HepG2 (cell line): ENCODE data around the gene EPHB4. TPM values are rescaled to one million over a fixed set of nuclear protein-coding genes. Genes with fewer than 3 reads are reported as not detected.

ENCODE experiments used
- ATAC-seq: fragments of 200-7000 bp; cut with Tn5 transposase; 3 replicates; pipeline ENCODE4 v1.9.1; 2020; ENCODE audit warnings: mild to moderate bottlenecking, moderate library complexity
- BruUV-seq: library from RNA; stranded (reverse); fragments of 400-500 nt; replicated peaks from 2 replicates; lab custom pipeline; 2021; lab: Mats Ljungman, UMichigan
- CTCF ChIA-PET: fragments of 300-600 bp; formaldehyde crosslinking; extraction: SDS; loops from one replicate; lab custom pipeline; 2021; ENCODE audit warnings: low total read pairs, inconsistent platforms, low intra/inter-chr PET ratio; lab: Yijun Ruan, JAX
- POLR2A ChIA-PET: fragments of 350-600 bp; sonication (Branson Sonifier 250); formaldehyde crosslinking; loops from one replicate; lab custom pipeline; 2020; ENCODE audit warnings: antibody characterized with exemption, inconsistent platforms; lab: Yijun Ruan, JAX
- DNase-seq: peaks from one replicate; pipeline ENCODE4 v3.0.0-alpha.2; 2015; ENCODE audit warnings: low spot score
- FAIRE-seq: peaks from 3 replicates; lab custom pipeline; 2011; peaks lifted over from hg19 to GRCh38; lab: Jason Lieb, UNC
- H2AFZ ChIP-seq: one replicate; pipeline ENCODE4 v1.6.1; 2011; ENCODE audit warnings: low read length, inconsistent platforms
- H3K27ac ChIP-seq: fragments of 300-600 bp; 3 replicates; pipeline ENCODE4 v1.8.0; 2011; ENCODE audit warnings: mixed run types, mild to moderate bottlenecking, mixed read lengths, low read length, inconsistent platforms; ENCODE audit not compliant: insufficient read depth; ENCODE audit errors: extremely low read length
- H3K27me3 ChIP-seq, 2 experiments: fragments of 200-600 bp in 1 of 2; 2 replicates in 1 of 2; 3 replicates in 1 of 2; pipeline versions ENCODE4 v1.6.0 to v1.8.0; 2011; ENCODE audit warnings: low read length in 2 of 2, mild to moderate bottlenecking in 2 of 2, moderate library complexity in 2 of 2, inconsistent platforms in 1 of 2; ENCODE audit not compliant: insufficient read depth in 2 of 2, control insufficient read depth in 1 of 2
- H3K36me3 ChIP-seq, 2 experiments: fragments of 200-600 bp in 1 of 2; replicated peaks in 1 of 2; 2 replicates in 1 of 2; 3 replicates in 1 of 2; pipeline versions ENCODE4 v1.5.1 to v1.8.0; 2011; ENCODE audit warnings: low read length in 2 of 2, inconsistent platforms in 1 of 2; ENCODE audit not compliant: insufficient read depth in 2 of 2, control insufficient read depth in 1 of 2
- H3K4me1 ChIP-seq: 2 replicates; pipeline ENCODE4 v1.5.1; 2012; ENCODE audit warnings: low read length, inconsistent platforms; ENCODE audit not compliant: insufficient read depth
- H3K4me2 ChIP-seq: 2 replicates; pipeline ENCODE4 v1.6.0; 2011; ENCODE audit warnings: low read depth, low read length, inconsistent platforms
- H3K4me3 ChIP-seq, 3 experiments: fragments of 200-600 bp in 1 of 3; sonication (generic), shearing (Covaris generic) in 1 of 3; replicated peaks in 1 of 3; 2 replicates each; pipeline ENCODE4 v1.5.1; 2011 to 2016; ENCODE audit warnings: low read length in 3 of 3, inconsistent platforms in 2 of 3, low read depth in 2 of 3, mild to moderate bottlenecking in 2 of 3, control low read depth in 1 of 3, mixed read lengths in 1 of 3; ENCODE audit not compliant: insufficient read depth in 1 of 3
- H3K79me2 ChIP-seq: one replicate; pipeline ENCODE4 v1.6.1; 2011; ENCODE audit warnings: low read length, inconsistent platforms; ENCODE audit not compliant: insufficient read depth
- H3K9ac ChIP-seq: 2 replicates; pipeline ENCODE4 v1.6.0; 2011; ENCODE audit warnings: mild to moderate bottlenecking, low read depth, low read length, inconsistent platforms; ENCODE audit not compliant: insufficient read depth
- H3K9me3 ChIP-seq: 2 replicates; pipeline ENCODE4 v1.5.1; 2012; ENCODE audit warnings: mild to moderate bottlenecking, low read length
- H4K20me1 ChIP-seq: 2 replicates; pipeline ENCODE4 v1.6.0; 2011; ENCODE audit warnings: inconsistent platforms, mild to moderate bottlenecking, low read length, moderate library complexity; ENCODE audit not compliant: insufficient read depth
- AKNA ChIP-seq: sonication (generic); formaldehyde crosslinking; IDR thresholded peaks from 2 replicates; pipeline ENCODE4 v1.4.0; 2020; ENCODE audit warnings: missing genetic modification reagents, borderline replicate concordance
- CENPT ChIP-seq: sonication (generic); formaldehyde crosslinking; IDR thresholded peaks from 2 replicates; pipeline ENCODE4 v1.8.0; 2022; ENCODE audit warnings: low read depth, mild to moderate bottlenecking, moderate library complexity, missing genetic modification reagents
- ETV6 ChIP-seq: sonication (generic); formaldehyde crosslinking; conservative IDR thresholded peaks from 2 replicates; pipeline ENCODE4 v1.4.0; 2020; ENCODE audit warnings: missing genetic modification reagents
- IKZF1 ChIP-seq: fragments of 450-650 bp; IDR thresholded peaks from 2 replicates; pipeline ENCODE4 v1.7.1; 2016
- KDM5B ChIP-seq: sonication (generic); formaldehyde crosslinking; IDR thresholded peaks from 2 replicates; pipeline ENCODE4 v1.4.0; 2020; ENCODE audit warnings: missing genetic modification reagents, mild to moderate bottlenecking, borderline replicate concordance
- MATR3 ChIP-seq: sonication (generic); formaldehyde crosslinking; IDR thresholded peaks from 2 replicates; pipeline ENCODE4 v1.4.0; 2020; ENCODE audit warnings: missing genetic modification reagents
- MAX ChIP-seq: IDR thresholded peaks from 2 replicates; pipeline ENCODE4 v1.6.1; 2012; ENCODE audit warnings: inconsistent platforms
- MXD4 ChIP-seq: IDR thresholded peaks from 2 replicates; pipeline ENCODE4 v1.6.1; 2016; ENCODE audit warnings: mild to moderate bottlenecking, missing biosample characterization, missing genetic modification reagents
- PHF8 ChIP-seq: sonication (generic); formaldehyde crosslinking; IDR thresholded peaks from 2 replicates; pipeline ENCODE4 v1.5.0; 2020; ENCODE audit warnings: missing genetic modification reagents
- SAP130 ChIP-seq: IDR thresholded peaks from 2 replicates; pipeline ENCODE4 v1.6.1; 2016; ENCODE audit warnings: low read depth
- SKIL ChIP-seq: sonication (generic); formaldehyde crosslinking; IDR thresholded peaks from 2 replicates; pipeline ENCODE4 v1.8.0; 2022; ENCODE audit warnings: missing genetic modification reagents, mild to moderate bottlenecking, moderate library complexity, borderline replicate concordance
- SMYD3 ChIP-seq: sonication (generic); formaldehyde crosslinking; IDR thresholded peaks from 2 replicates; pipeline ENCODE4 v1.8.1; 2023; ENCODE audit warnings: mild to moderate bottlenecking, missing genetic modification reagents
- TGIF2 ChIP-seq: IDR thresholded peaks from 2 replicates; pipeline ENCODE4 v1.6.1; 2016; ENCODE audit warnings: control low read depth, missing compliant biosample characterization
- ZFP36L2 ChIP-seq: sonication (generic); formaldehyde crosslinking; IDR thresholded peaks from 2 replicates; pipeline ENCODE4 v1.4.0; 2020; ENCODE audit warnings: missing genetic modification reagents
- ZFX ChIP-seq: sonication (generic); formaldehyde crosslinking; IDR thresholded peaks from 2 replicates; pipeline ENCODE4 v1.4.0; 2020; ENCODE audit warnings: mild to moderate bottlenecking, low read depth, missing genetic modification reagents, moderate library complexity
- ZNF576 ChIP-seq: sonication (generic); formaldehyde crosslinking; IDR thresholded peaks from 2 replicates; pipeline ENCODE4 v1.4.0; 2020; ENCODE audit warnings: mild to moderate bottlenecking, missing genetic modification reagents
- whole genome bisulfite sequencing: methylation state at CpG from one replicate; pipeline ENCODE4 v1.1.6; 2017; ENCODE audit warnings: low lambda C conversion rate; 5-methylcytosine and 5-hydroxymethylcytosine counted together
- in situ Hi-C: cut with HindIII; loops from 2 replicates; pipeline ENCODE4 v1.10.0; 2017; ENCODE audit warnings: low pct_unique_long_range_greater_than_20kb; ENCODE audit not compliant: extremely low pct_ligation_motif_present
- intact Hi-C: fragments of 100-400 bp; cut with micrococcal nuclease; formaldehyde crosslinking; loops from one replicate; pipeline ENCODE4 v1.10.0; 2022; ENCODE audit not compliant: unreplicated experiment
- polyA plus RNA-seq, 8 experiments: library from polyadenylated mRNA; depleted of rRNA in 3 of 8; stranded (reverse) in 7 of 8; unstranded in 1 of 8; fragments of >200 nt; fragmentation: Illumina TruSeq in 4 of 8; extraction: Trizol in 4 of 8; gene quantifications; 2 replicates each; pipeline versions ENCODE4 v1.2.1 to v1.2.3, GENCODE V29; 2011 to 2016; ENCODE audit warnings: low read depth in 4 of 8, missing spikeins in 1 of 8, mixed read lengths in 1 of 8; ENCODE audit not compliant: insufficient read depth in 1 of 8
- total RNA-seq, 5 experiments: library from RNA; depleted of rRNA; stranded (reverse); fragments of >200 nt; fragmentation: Illumina TruSeq; extraction: Trizol; gene quantifications; 2 replicates each; pipeline ENCODE4 v1.2.3, GENCODE V29; 2016; ENCODE audit warnings: low read depth in 1 of 5

EPHB4 gene
- total and polyA plus RNA-seq, 2 of the 13 experiments (the other 11 are each of a cell fraction or from before 2014, with no cell fraction given): 61.4 to 69.6 TPM

- no peak overlapping the region for H2AFZ ChIP-seq
- H3K79me2 ChIP-seq: peaks cover 36% of the 10 kb centered on the region
- ATAC-seq (peak; percentile 13; the same call in 2 of the 3 replicates), FAIRE-seq (no peak), DNase-seq (no peak)
- peak overlapping the region; percentile 81 to 90 (median 87) for H3K4me3 ChIP-seq
- H4K20me1 ChIP-seq: peaks cover 13% of the 10 kb centered on the region; the same call in 1 of the 2 replicates
- H3K4me2 ChIP-seq: peak overlapping the region; percentile 95
- peaks cover 48% of the 10 kb centered on the region for H3K4me1 ChIP-seq
- no peaks in the 10 kb centered on the region for H3K9me3 ChIP-seq
- in situ Hi-C loops (no loop called here), intact Hi-C loops (no loop called here)
- H3K27ac ChIP-seq: peak overlapping the region; percentile 25
- no TSS peak for BruUV-seq
- peak overlapping the region; percentile 78 for H3K9ac ChIP-seq
- no peaks in the 10 kb centered on the region; a peak in 2 of 5 replicates for H3K27me3 ChIP-seq
- 55% methylated on average over 13 of the region's 16 CpGs for WGBS
- ChIA-PET CTCF (interaction anchor here (1.5 kb wide), 1 partner anchor 26 kb away, joined by 5 read pairs; no protein-coding TSS in a partner anchor), POLR2A (interaction anchor here (1.3 to 4.1 kb wide), 3 partner anchors 10 to 26 kb away, joined by 6 to 69 read pairs (median 38); no protein-coding TSS in a partner anchor)
- H3K36me3 ChIP-seq: peaks cover 17 to 26% of the 10 kb centered on the region in 2 experiments
- TF ChIP-seq ETV6 (CRISPR knock-in tag) (0 out of 2 replicates have a peak, but pooled peaks have one; percentile 49), CENPT (CRISPR knock-in tag) (no peak), MXD4 (CRISPR knock-in tag) (peak; percentile 63; the same call in 1 of the 2 replicates), IKZF1 (no peak), MATR3 (CRISPR knock-in tag) (no peak), AKNA (CRISPR knock-in tag) (no peak), SAP130 (CRISPR knock-in tag) (peak; percentile 62), PHF8 (CRISPR knock-in tag) (0 out of 2 replicates have a peak, but pooled peaks have one; percentile 8), ZFP36L2 (CRISPR knock-in tag) (no peak), TGIF2 (peak; percentile 81; the same call in 1 of the 2 replicates), ZFX (CRISPR knock-in tag) (no peak), ZNF576 (CRISPR knock-in tag) (no peak), KDM5B (CRISPR knock-in tag) (0 out of 2 replicates have a peak, but pooled peaks have one; percentile 13), SKIL (no peak), MAX (peak; percentile 36), SMYD3 (CRISPR knock-in tag) (no peak)
Measured at GRCh38 chr7:100825215-100825671, 2.1 kb downstream of the EPHB4 start.
